Measurements from ENCODE around the gene FSCN2.

DNA sequence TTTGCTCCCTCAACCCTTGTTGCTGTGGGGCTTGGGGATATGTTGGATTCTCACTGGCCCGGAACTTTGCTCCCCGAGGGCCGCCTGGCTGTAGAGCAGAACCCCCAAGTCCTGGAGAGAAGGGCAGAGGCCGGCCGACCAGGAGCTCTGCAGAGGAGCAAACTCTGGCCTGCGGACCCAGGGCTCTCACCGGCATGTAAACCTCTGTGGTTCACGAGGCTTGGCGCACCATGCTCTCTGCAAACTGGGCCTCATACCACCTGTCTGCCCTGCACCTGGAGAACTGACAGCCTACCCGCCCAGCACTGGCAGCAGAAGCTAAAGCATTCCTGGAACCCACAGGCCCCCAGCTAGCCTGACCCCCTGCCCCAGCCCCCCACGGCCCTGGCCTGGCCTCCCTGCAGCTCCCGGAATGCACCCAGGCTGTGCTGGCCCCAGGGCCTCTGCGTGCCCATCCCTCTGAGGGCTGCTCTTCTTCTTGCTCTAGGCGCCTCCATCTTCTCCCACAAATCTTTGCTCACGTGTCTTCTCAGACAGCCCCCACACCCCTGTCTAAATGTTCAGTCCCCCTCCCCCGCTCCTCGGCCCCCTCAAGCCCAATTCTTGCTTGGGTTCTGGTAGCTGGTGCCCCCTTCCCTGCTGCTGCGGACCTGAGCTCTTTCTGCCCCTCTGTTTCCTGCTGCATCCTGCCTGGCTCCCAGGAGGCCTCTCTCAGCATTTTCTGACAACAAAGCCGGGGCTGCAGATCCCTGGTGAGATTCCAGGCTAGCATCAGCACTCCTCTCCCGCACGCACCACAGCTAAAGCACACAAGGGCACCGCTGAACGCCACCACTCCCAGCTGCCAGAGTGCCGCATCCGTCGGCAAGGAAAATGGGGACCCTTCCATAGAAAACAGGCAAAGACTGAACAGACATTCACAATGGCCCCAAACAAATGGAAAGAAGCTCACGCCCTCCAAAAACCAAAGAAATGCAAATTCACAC is 38.9 kb upstream of the FSCN2 start:
- TF ChIP-seq, protein P1, sequence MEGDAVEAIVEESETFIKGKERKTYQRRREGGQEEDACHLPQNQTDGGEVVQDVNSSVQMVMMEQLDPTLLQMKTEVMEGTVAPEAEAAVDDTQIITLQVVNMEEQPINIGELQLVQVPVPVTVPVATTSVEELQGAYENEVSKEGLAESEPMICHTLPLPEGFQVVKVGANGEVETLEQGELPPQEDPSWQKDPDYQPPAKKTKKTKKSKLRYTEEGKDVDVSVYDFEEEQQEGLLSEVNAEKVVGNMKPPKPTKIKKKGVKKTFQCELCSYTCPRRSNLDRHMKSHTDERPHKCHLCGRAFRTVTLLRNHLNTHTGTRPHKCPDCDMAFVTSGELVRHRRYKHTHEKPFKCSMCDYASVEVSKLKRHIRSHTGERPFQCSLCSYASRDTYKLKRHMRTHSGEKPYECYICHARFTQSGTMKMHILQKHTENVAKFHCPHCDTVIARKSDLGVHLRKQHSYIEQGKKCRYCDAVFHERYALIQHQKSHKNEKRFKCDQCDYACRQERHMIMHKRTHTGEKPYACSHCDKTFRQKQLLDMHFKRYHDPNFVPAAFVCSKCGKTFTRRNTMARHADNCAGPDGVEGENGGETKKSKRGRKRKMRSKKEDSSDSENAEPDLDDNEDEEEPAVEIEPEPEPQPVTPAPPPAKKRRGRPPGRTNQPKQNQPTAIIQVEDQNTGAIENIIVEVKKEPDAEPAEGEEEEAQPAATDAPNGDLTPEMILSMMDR (IDR thresholded peaks at IDR 0.05) = no peak
- TF ChIP-seq POLR2AphosphoS5 (IDR thresholded peaks at IDR 0.05; ENCODE audit: low read depth, low read length) (no peak; the same call in 1 of the 2 replicates), SIN3A (IDR thresholded peaks at IDR 0.05; ENCODE audit: borderline replicate concordance, insufficient read depth, low read depth, low read length) (no peak), TCF7L2 (IDR thresholded peaks at IDR 0.05; ENCODE audit: low read depth, low read length) (no peak)
- TF ChIP-seq, protein P2, sequence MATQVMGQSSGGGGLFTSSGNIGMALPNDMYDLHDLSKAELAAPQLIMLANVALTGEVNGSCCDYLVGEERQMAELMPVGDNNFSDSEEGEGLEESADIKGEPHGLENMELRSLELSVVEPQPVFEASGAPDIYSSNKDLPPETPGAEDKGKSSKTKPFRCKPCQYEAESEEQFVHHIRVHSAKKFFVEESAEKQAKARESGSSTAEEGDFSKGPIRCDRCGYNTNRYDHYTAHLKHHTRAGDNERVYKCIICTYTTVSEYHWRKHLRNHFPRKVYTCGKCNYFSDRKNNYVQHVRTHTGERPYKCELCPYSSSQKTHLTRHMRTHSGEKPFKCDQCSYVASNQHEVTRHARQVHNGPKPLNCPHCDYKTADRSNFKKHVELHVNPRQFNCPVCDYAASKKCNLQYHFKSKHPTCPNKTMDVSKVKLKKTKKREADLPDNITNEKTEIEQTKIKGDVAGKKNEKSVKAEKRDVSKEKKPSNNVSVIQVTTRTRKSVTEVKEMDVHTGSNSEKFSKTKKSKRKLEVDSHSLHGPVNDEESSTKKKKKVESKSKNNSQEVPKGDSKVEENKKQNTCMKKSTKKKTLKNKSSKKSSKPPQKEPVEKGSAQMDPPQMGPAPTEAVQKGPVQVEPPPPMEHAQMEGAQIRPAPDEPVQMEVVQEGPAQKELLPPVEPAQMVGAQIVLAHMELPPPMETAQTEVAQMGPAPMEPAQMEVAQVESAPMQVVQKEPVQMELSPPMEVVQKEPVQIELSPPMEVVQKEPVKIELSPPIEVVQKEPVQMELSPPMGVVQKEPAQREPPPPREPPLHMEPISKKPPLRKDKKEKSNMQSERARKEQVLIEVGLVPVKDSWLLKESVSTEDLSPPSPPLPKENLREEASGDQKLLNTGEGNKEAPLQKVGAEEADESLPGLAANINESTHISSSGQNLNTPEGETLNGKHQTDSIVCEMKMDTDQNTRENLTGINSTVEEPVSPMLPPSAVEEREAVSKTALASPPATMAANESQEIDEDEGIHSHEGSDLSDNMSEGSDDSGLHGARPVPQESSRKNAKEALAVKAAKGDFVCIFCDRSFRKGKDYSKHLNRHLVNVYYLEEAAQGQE (IDR thresholded peaks at IDR 0.05; ENCODE audit: insufficient read depth in 1 of 2, low read depth in 2 of 2, low read length in 1 of 2) = no peak

Measured in Panc1 (cell line).